K562 (cell line): ENCODE measurements around the gene NHLRC2. TPM values are rescaled to one million over a fixed set of nuclear protein-coding genes. Genes with fewer than 3 reads are reported as not detected.

Experiments
- ATAC-seq: fragments of 200-7000 bp; cut with Tn5 transposase; 3 replicates; pipeline ENCODE4 v1.9.1; 2020; ENCODE audit warnings: moderate library complexity
- BruUV-seq: library from RNA; stranded (reverse); fragments of 400-500 nt; replicated peaks from 2 replicates; lab custom pipeline; 2021; lab: Mats Ljungman, UMichigan
- CTCF ChIA-PET: fragments of 300-600 bp; formaldehyde crosslinking; extraction: SDS; loops from one replicate; lab custom pipeline; 2021; ENCODE audit warnings: low intra/inter-chr PET ratio; lab: Yijun Ruan, JAX
- POLR2A ChIA-PET: fragments of 300-600, 350-650 bp; sonication (Branson Sonifier 250); formaldehyde crosslinking; extraction: SDS; loops from one replicate; lab custom pipeline; 2021; ENCODE audit warnings: antibody characterized with exemption, inconsistent platforms; lab: Yijun Ruan, JAX
- DNase-seq, 4 experiments: peaks; one replicate each; pipeline versions ENCODE4 v3.0.0 to v3.0.0-alpha.2; 2011 to 2018; ENCODE audit warnings: low spot score in 3 of 4, mixed read lengths in 3 of 4; ENCODE audit errors: extremely low read depth in 1 of 4
- FAIRE-seq: peaks from 2 replicates; lab custom pipeline; 2011; peaks lifted over from hg19 to GRCh38; lab: Jason Lieb, UNC
- H2AFZ ChIP-seq: 2 replicates; pipeline ENCODE4 v1.6.0; 2011; ENCODE audit warnings: low read depth, low read length, control low read depth, inconsistent platforms
- H3K27ac ChIP-seq: fragments of 200-600 bp; 3 replicates; pipeline ENCODE4 v1.8.0; 2011; ENCODE audit warnings: low read depth, mild to moderate bottlenecking, control low read depth, inconsistent platforms, low read length, moderate library complexity, mixed read lengths; ENCODE audit errors: extremely low read depth
- H3K27me3 ChIP-seq, 2 experiments: fragments of 300-600 bp in 1 of 2; 2 replicates in 1 of 2; 3 replicates in 1 of 2; pipeline versions ENCODE4 v1.6.0 to v1.8.0; 2011; ENCODE audit warnings: inconsistent platforms in 2 of 2, low read length in 2 of 2, mild to moderate bottlenecking in 1 of 2, mixed read lengths in 1 of 2, moderate library complexity in 1 of 2; ENCODE audit not compliant: control insufficient read depth in 2 of 2, insufficient read depth in 2 of 2
- H3K36me3 ChIP-seq: fragments of 300-600 bp; 3 replicates; pipeline ENCODE4 v1.8.0; 2011; ENCODE audit warnings: mild to moderate bottlenecking, low read length, inconsistent platforms; ENCODE audit not compliant: control insufficient read depth, insufficient read depth
- H3K4me1 ChIP-seq, 2 experiments: fragments of 200-600 bp in 1 of 2; replicated peaks in 1 of 2; 2 replicates in 1 of 2; 3 replicates in 1 of 2; pipeline versions ENCODE4 v1.5.1 to v1.8.0; 2011; ENCODE audit warnings: inconsistent platforms in 2 of 2, low read length in 2 of 2, mild to moderate bottlenecking in 1 of 2, mixed read lengths in 1 of 2, moderate library complexity in 1 of 2; ENCODE audit not compliant: control insufficient read depth in 2 of 2, insufficient read depth in 2 of 2
- H3K4me2 ChIP-seq: 2 replicates; pipeline ENCODE4 v1.6.1; 2011; ENCODE audit warnings: low read length, control low read depth, inconsistent platforms, mixed read lengths; ENCODE audit not compliant: insufficient read depth
- H3K4me3 ChIP-seq: fragments of 200-600 bp; sonication (generic), shearing (Covaris generic); 2 replicates; pipeline ENCODE4 v1.5.1; 2016; ENCODE audit warnings: control low read depth, inconsistent platforms
- H3K79me2 ChIP-seq: fragments of 200-600 bp; 3 replicates; pipeline ENCODE4 v1.8.0; 2011; ENCODE audit warnings: low read length, inconsistent platforms; ENCODE audit not compliant: control insufficient read depth, insufficient read depth
- H3K9ac ChIP-seq, 2 experiments: 2 replicates each; pipeline versions ENCODE4 v1.6.0 to v1.6.1; 2011; ENCODE audit warnings: low read depth in 2 of 2, low read length in 2 of 2, control low read depth in 1 of 2, inconsistent platforms in 1 of 2, mild to moderate bottlenecking in 1 of 2, mixed read lengths in 1 of 2; ENCODE audit not compliant: insufficient read depth in 1 of 2
- H3K9me1 ChIP-seq: one replicate; pipeline ENCODE4 v1.6.0; 2011; ENCODE audit warnings: inconsistent platforms, mild to moderate bottlenecking, low read length, moderate library complexity; ENCODE audit not compliant: control insufficient read depth, insufficient read depth
- H3K9me3 ChIP-seq: replicated peaks from 2 replicates; pipeline ENCODE4 v1.5.1; 2011; ENCODE audit warnings: low read depth, low read length, inconsistent platforms; ENCODE audit not compliant: control insufficient read depth, insufficient read depth
- H4K20me1 ChIP-seq: replicated peaks from 2 replicates; pipeline ENCODE4 v1.6.1; 2011; ENCODE audit warnings: low read length, inconsistent platforms, mixed read lengths; ENCODE audit not compliant: control insufficient read depth, insufficient read depth
- CREM ChIP-seq: IDR thresholded peaks from 2 replicates; pipeline ENCODE4 v1.6.1; 2014; ENCODE audit warnings: antibody characterized with exemption, low read depth
- ELF2 ChIP-seq: fragments of 250-450 bp; sonication (Bioruptor Pico); IDR thresholded peaks from 2 replicates; pipeline ENCODE4 v1.5.0; 2021; ENCODE audit warnings: mild to moderate bottlenecking
- GABPA ChIP-seq: fragments of 200-800 bp; sonication (Bioruptor generic); conservative IDR thresholded peaks from 2 replicates; pipeline ENCODE4 v1.6.1; 2016; ENCODE audit warnings: low read depth, missing genetic modification characterization, missing compliant biosample characterization
- KDM4B ChIP-seq, 2 experiments: fragments of 450-650 bp in 1 of 2; sonication (generic) in 1 of 2; IDR thresholded peaks; 2 replicates each; pipeline ENCODE4 v1.6.1; 2016 to 2017; ENCODE audit warnings: borderline replicate concordance in 2 of 2, antibody characterized with exemption in 1 of 2, low read depth in 1 of 2, mild to moderate bottlenecking in 1 of 2
- MEF2A ChIP-seq: IDR thresholded peaks from 2 replicates; pipeline ENCODE4 v1.6.1; 2011; ENCODE audit warnings: low read depth, mild to moderate bottlenecking, low read length, moderate library complexity; ENCODE audit not compliant: control insufficient read depth
- NCOR1 ChIP-seq: fragments of 450-650 bp; IDR thresholded peaks from 2 replicates; pipeline ENCODE4 v1.6.1; 2016; ENCODE audit warnings: mild to moderate bottlenecking, moderate library complexity
- RBM25 ChIP-seq: fragments of 200-400 bp; formaldehyde crosslinking; IDR thresholded peaks from 2 replicates; pipeline ENCODE4 v1.6.1; 2018; ENCODE audit warnings: low read length, low read depth, moderate library complexity; ENCODE audit not compliant: severe bottlenecking
- RFX5 ChIP-seq: IDR thresholded peaks from 2 replicates; pipeline ENCODE4 v1.6.1; 2011; ENCODE audit warnings: low read depth, mild to moderate bottlenecking, improper control_type of control experiment, low read length
- ZBTB33 ChIP-seq: sonication (generic); formaldehyde crosslinking; IDR thresholded peaks from 2 replicates; pipeline ENCODE4 v1.8.1; 2023; ENCODE audit warnings: mild to moderate bottlenecking, missing genetic modification reagents
- ZNF551 ChIP-seq: fragments of 250-450 bp; sonication (Bioruptor Pico); IDR thresholded peaks from 2 replicates; pipeline ENCODE4 v1.5.0; 2021; ENCODE audit warnings: mild to moderate bottlenecking, moderate library complexity
- ZNF785 ChIP-seq: fragments of 250-450 bp; sonication (Bioruptor Pico); IDR thresholded peaks from 2 replicates; pipeline ENCODE4 v1.4.0; 2020; ENCODE audit warnings: mild to moderate bottlenecking
- ZSCAN29 ChIP-seq: fragments of 450-650 bp; IDR thresholded peaks from 2 replicates; pipeline ENCODE4 v1.6.1; 2017
- WGBS: fragments of 100-300 bp; shearing (Covaris generic); methylation state at CpG from one replicate; pipeline ENCODE4 v1.1.6; 2016; ENCODE audit warnings: low coverage, mixed read lengths; ENCODE audit not compliant: insufficient coverage; ENCODE audit errors: missing lambda C conversion rate; 5-methylcytosine and 5-hydroxymethylcytosine counted together
- in situ Hi-C: fragments of 300-500 bp; cut with MboI; formaldehyde crosslinking; loops from 4 replicates; pipeline ENCODE4 v1.15.0; 2018; ENCODE audit warnings: inconsistent platforms, mixed read lengths
- intact Hi-C: fragments of 100-400 bp; cut with micrococcal nuclease; formaldehyde crosslinking; loops from 2 replicates; pipeline ENCODE4 v1.14.2; 2022
- polyA plus RNA-seq, 8 experiments: library from polyadenylated mRNA; depleted of rRNA in 4 of 8; stranded (reverse) in 5 of 8; unstranded in 3 of 8; fragments of >200 nt; fragmentation: Nextera tagmentation in 2 of 8; fragmentation: Illumina TruSeq in 1 of 8; extraction: Ambion mirVana in 2 of 8; extraction: Trizol in 1 of 8; gene quantifications; 2 replicates each; pipeline versions ENCODE4 v1.2.1 to v1.2.3, GENCODE V29; 2011 to 2014; ENCODE audit warnings: inconsistent platforms in 1 of 8, missing spikeins in 1 of 8
- total RNA-seq, 7 experiments: library from RNA; depleted of rRNA in 6 of 7; stranded (reverse); fragments of >200 nt in 6 of 7; fragmentation: Illumina TruSeq in 2 of 7; extraction: Trizol in 2 of 7; gene quantifications; 2 replicates each; pipeline versions ENCODE4 v1.2.1 to v1.2.3, GENCODE V29; 2011 to 2021; ENCODE audit warnings: low replicate concordance in 1 of 7
- TF ChIP-seq, protein P1 (sequence below): fragments of 450-650 bp; IDR thresholded peaks from one replicate; pipeline ENCODE4 v1.6.1; 2018; ENCODE audit warnings: mild to moderate bottlenecking, moderate library complexity; ENCODE audit not compliant: partially characterized antibody

Gene NHLRC2
- total and polyA plus RNA-seq, 9 of the 15 experiments (the other 6 are each of a cell fraction or from before 2014, with no cell fraction given): 1.5 to 22.4 (median 10.3) TPM

GRCh38 chr10:113930482-113931057, 76.1 kb downstream of the NHLRC2 start (continued):
- no peak for TF ChIP-seq ZBTB33 (CRISPR knock-in tag)
- no peak for TF ChIP-seq CREM
- TF ChIP-seq RFX5: no peak

DNA sequence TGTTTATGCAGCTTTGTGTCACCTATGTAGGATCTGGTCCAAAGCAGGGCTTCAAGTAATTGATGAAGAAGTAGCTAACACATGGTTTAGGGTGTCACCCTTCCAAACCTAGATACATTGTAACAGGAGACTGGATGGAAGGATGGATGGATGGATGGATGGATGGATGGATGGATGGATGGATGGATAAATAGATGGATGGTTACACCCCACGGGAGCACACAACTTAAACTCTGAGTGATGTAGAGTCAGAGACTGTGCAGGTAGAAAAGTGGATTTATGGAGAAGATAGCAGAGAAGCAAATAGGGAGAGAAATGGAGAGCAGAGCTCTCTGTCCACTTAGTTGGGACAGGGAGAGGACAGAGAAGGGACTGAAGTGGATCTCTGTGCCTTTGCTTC, 78.4 kb downstream of the NHLRC2 start:
- TF ChIP-seq RBM25 (no peak), MEF2A (no peak), ZNF785 (CRISPR knock-in tag) (no peak), ZSCAN29 (no peak), KDM4B (IDR thresholded peaks at IDR 0.05; ENCODE audit: borderline replicate concordance in 2 of 2, low read depth in 1 of 2) (no peak), NCOR1 (no peak), ELF2 (no peak), GABPA (tag) (no peak), ZNF551 (CRISPR knock-in tag) (no peak)
- TF ChIP-seq, protein P1, sequence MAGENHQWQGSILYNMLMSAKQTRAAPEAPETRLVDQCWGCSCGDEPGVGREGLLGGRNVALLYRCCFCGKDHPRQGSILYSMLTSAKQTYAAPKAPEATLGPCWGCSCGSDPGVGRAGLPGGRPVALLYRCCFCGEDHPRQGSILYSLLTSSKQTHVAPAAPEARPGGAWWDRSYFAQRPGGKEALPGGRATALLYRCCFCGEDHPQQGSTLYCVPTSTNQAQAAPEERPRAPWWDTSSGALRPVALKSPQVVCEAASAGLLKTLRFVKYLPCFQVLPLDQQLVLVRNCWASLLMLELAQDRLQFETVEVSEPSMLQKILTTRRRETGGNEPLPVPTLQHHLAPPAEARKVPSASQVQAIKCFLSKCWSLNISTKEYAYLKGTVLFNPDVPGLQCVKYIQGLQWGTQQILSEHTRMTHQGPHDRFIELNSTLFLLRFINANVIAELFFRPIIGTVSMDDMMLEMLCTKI: no peak
- no TSS peak for BruUV-seq
- no peaks in the 10 kb centered on the region for H3K36me3 ChIP-seq
- no peak overlapping the region for H3K4me3 ChIP-seq
- H2AFZ ChIP-seq: no peak overlapping the region
- H3K9me3 ChIP-seq: no peaks in the 10 kb centered on the region
- H3K4me1 ChIP-seq: no peaks in the 10 kb centered on the region; a peak in 1 of 5 replicates
- 0% methylated on average over 1 of the region's 1 CpG for WGBS
- no peaks in the 10 kb centered on the region for H3K79me2 ChIP-seq
- no peak for ATAC-seq
- ChIA-PET POLR2A (no interaction called here), CTCF (no interaction called here)
- no peak for DNase-seq
- no peaks in the 10 kb centered on the region for H4K20me1 ChIP-seq
- H3K27me3 ChIP-seq: peaks cover 1 to 6% of the 10 kb centered on the region in 2 experiments; a peak in 1 of 5 replicates
- no peak overlapping the region for H3K9ac ChIP-seq
- H3K27ac ChIP-seq: no peak overlapping the region
- in situ Hi-C loops (no loop called here), intact Hi-C loops (no loop called here)
- no peak for FAIRE-seq
- no peak overlapping the region for H3K4me2 ChIP-seq
- no peaks in the 10 kb centered on the region for H3K9me1 ChIP-seq
